Keratinocyte (primary cell): ENCODE data around the gene KIR3DL2. TPM values are rescaled to one million over a fixed set of nuclear protein-coding genes. Genes with fewer than 3 reads are reported as not detected.
"Not testable (repeated sequence)": the region's sequence is repeated elsewhere in the genome, so short reads cannot be mapped to it uniquely, and the experiment has no call there.

ENCODE experiments used
- DNase-seq: peaks from one replicate; pipeline ENCODE4 v3.0.0-alpha.2; 2011; ENCODE audit warnings: low read depth, missing footprints, low spot score
- FAIRE-seq: peaks from 2 replicates; lab custom pipeline; 2011; peaks lifted over from hg19 to GRCh38; lab: Jason Lieb, UNC
- H2AFZ ChIP-seq: 2 replicates; pipeline ENCODE4 v1.6.0; 2012; ENCODE audit warnings: low read length, control low read depth, inconsistent platforms; ENCODE audit not compliant: control insufficient read depth
- H3K27ac ChIP-seq: 2 replicates; pipeline ENCODE4 v1.5.1; 2011; ENCODE audit warnings: low read length; ENCODE audit not compliant: control insufficient read depth, insufficient read depth
- H3K27me3 ChIP-seq: 3 replicates; pipeline ENCODE4 v1.6.0; 2011; ENCODE audit warnings: low read length; ENCODE audit not compliant: control insufficient read depth, insufficient read depth; ENCODE audit errors: extremely low read depth
- H3K36me3 ChIP-seq, 2 experiments: 2 replicates in 1 of 2; 3 replicates in 1 of 2; pipeline ENCODE4 v1.5.1; 2011; ENCODE audit warnings: low read length in 2 of 2, mild to moderate bottlenecking in 1 of 2; ENCODE audit not compliant: control insufficient read depth in 2 of 2, insufficient read depth in 2 of 2; ENCODE audit errors: extremely low read depth in 1 of 2
- H3K4me1 ChIP-seq: 3 replicates; pipeline ENCODE4 v1.5.1; 2011; ENCODE audit warnings: low read length; ENCODE audit not compliant: control insufficient read depth, insufficient read depth; ENCODE audit errors: extremely low read depth
- H3K4me2 ChIP-seq: 3 replicates; pipeline ENCODE4 v1.6.0; 2011; ENCODE audit warnings: low read depth, low read length; ENCODE audit not compliant: control insufficient read depth, insufficient read depth; ENCODE audit errors: extremely low read depth
- H3K4me3 ChIP-seq, 3 experiments: fragments of 200-600 bp in 1 of 3; sonication (generic) in 1 of 3; 2 replicates in 2 of 3; 3 replicates in 1 of 3; pipeline ENCODE4 v1.5.1; 2011 to 2016; ENCODE audit warnings: low read length in 3 of 3, mild to moderate bottlenecking in 3 of 3, control low read depth in 2 of 3, inconsistent platforms in 1 of 3, low read depth in 1 of 3, mixed read lengths in 1 of 3, mixed run types in 1 of 3, moderate library complexity in 1 of 3; ENCODE audit not compliant: control insufficient read depth in 2 of 3, insufficient read depth in 2 of 3; ENCODE audit errors: extremely low read depth in 1 of 3
- H3K79me2 ChIP-seq: 2 replicates; pipeline ENCODE4 v1.6.0; 2012; ENCODE audit warnings: low read length; ENCODE audit not compliant: control insufficient read depth, insufficient read depth
- H3K9ac ChIP-seq: 3 replicates; pipeline ENCODE4 v1.6.0; 2011; ENCODE audit warnings: low read length; ENCODE audit not compliant: control insufficient read depth, insufficient read depth; ENCODE audit errors: extremely low read depth
- H3K9me1 ChIP-seq: 3 replicates; pipeline ENCODE4 v1.6.0; 2011; ENCODE audit warnings: low read length; ENCODE audit not compliant: control insufficient read depth, insufficient read depth; ENCODE audit errors: extremely low read depth
- H3K9me3 ChIP-seq: 2 replicates; pipeline ENCODE4 v1.5.1; 2012; ENCODE audit warnings: low read depth, low read length; ENCODE audit not compliant: control insufficient read depth
- H4K20me1 ChIP-seq: 3 replicates; pipeline ENCODE4 v1.6.0; 2011; ENCODE audit warnings: low read length; ENCODE audit not compliant: control insufficient read depth, insufficient read depth; ENCODE audit errors: extremely low read depth
- dilution Hi-C: fragments of 300-500 bp; cut with MboI; formaldehyde crosslinking; loops from one replicate; pipeline ENCODE4 v1.7.0; 2020; ENCODE audit warnings: low sequenced_read_pairs; ENCODE audit not compliant: extremely low pct_ligation_motif_present
- polyA plus RNA-seq, 5 experiments: library from polyadenylated mRNA; depleted of rRNA in 3 of 5; stranded (reverse) in 3 of 5; stranded (forward) in 1 of 5; unstranded in 1 of 5; fragments of >200 nt; gene quantifications; 1 replicate in 1 of 5; 2 replicates in 3 of 5; 3 replicates in 1 of 5; pipeline versions ENCODE4 v1.2.1 to v1.2.3, GENCODE V29; 2011 to 2012; ENCODE audit warnings: missing spikeins in 2 of 5, low read depth in 1 of 5, low replicate concordance in 1 of 5

Gene KIR3DL2
- polyA plus RNA-seq, 1 donor (not counting 4 experiments of a cell fraction or from before 2014, with no cell fraction given), result not detected

DNA sequence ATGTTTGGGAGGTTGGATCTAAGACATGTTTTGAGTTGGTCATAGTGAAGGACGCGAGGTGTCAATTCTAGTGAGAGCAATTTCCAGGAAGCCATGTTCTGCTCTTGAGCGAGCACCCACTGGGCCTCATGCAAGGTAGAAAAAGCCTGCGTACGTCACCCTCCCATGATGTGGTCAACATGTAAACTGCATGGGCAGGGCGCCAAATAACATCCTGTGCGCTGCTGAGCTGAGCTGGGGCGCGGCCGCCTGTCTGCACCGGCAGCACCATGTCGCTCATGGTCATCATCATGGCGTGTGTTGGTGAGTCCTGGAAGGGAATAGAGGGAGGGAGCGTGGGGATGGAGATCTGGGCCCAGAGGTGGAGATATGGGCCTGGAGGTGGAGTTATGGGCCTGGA, 17.7 kb upstream of the KIR3DL2 start, which contains the start of gene KIR2DS4:
Gene KIR2DS4 (plus strand): TSS at position 181 of the 400 bp plus-strand sequence.
- H3K27me3 ChIP-seq, H2AFZ ChIP-seq, H3K36me3 ChIP-seq, H3K79me2 ChIP-seq, FAIRE-seq, H3K4me1 ChIP-seq, H3K27ac ChIP-seq, H4K20me1 ChIP-seq, H3K4me3 ChIP-seq, dilution Hi-C loops, H3K9me1 ChIP-seq, H3K4me2 ChIP-seq, H3K9ac ChIP-seq, DNase-seq, H3K9me3 ChIP-seq: not testable (repeated sequence)

DNA sequence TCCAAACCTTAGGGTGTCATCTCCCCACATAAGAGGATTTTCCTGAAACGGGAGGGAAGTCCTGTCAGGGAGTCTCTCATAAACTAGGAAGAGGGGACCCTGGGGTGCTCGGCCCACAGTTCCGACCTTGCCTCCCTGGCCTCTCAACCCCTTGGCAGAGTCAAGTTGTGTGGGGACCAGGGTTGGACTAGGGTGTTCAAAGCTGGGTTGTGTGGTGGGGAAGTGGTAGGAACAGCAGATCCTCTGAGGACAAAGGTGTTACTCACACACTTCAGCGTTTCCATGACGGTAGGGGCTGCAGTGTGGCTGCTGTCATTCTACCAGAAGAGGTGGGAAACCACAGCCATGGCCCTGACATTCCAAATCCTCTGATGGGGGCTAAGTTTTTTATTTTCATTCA, 15.1 kb upstream of the KIR3DL2 start:
- H3K36me3 ChIP-seq, result not testable (repeated sequence)

DNA sequence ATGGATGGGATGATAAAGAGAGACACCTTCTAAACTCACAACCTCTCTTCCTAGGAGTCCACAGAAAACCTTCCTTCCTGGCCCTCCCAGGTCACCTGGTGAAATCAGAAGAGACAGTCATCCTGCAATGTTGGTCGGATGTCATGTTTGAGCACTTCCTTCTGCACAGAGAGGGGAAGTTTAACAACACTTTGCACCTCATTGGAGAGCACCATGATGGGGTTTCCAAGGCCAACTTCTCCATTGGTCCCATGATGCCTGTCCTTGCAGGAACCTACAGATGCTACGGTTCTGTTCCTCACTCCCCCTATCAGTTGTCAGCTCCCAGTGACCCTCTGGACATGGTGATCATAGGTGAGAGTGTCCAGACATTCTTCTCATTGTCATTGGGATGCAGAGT, 12.7 kb upstream of the KIR3DL2 start:
- H3K4me3 ChIP-seq, H3K79me2 ChIP-seq, H3K9me3 ChIP-seq, FAIRE-seq, H4K20me1 ChIP-seq, H3K9ac ChIP-seq, H3K4me1 ChIP-seq, H3K27me3 ChIP-seq, H3K27ac ChIP-seq, H3K36me3 ChIP-seq, H3K4me2 ChIP-seq, H3K9me1 ChIP-seq, dilution Hi-C loops, H2AFZ ChIP-seq, DNase-seq: not testable (repeated sequence)

More for the DNA sequence above, 15.1 kb upstream of the KIR3DL2 start:
- FAIRE-seq, dilution Hi-C loops, H3K9me3 ChIP-seq, H3K4me2 ChIP-seq, H4K20me1 ChIP-seq, H3K79me2 ChIP-seq, H3K9ac ChIP-seq, H3K4me1 ChIP-seq, H3K9me1 ChIP-seq, H3K27ac ChIP-seq, DNase-seq, H3K27me3 ChIP-seq, H3K4me3 ChIP-seq, H2AFZ ChIP-seq: not testable (repeated sequence)

DNA sequence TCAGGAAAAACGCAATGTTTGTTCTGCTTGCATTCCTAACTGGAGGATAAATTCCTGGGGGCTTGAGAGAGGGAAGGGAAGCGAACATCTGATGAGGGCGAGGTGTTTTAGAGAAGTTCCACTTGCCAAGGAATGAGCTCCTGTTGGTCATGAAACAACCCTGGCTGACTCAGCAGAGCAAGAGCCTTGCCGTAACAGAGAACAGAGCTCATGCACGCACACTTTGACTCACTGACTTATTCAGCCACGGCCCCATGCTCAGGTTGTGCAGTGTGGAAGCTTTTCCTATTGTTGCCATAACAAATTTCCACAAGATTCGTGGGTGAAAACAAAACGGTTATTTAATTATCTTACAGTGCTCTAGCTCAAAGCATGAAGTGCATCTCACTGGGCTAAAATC, 7.1 kb upstream of the KIR3DL2 start:
- H3K79me2 ChIP-seq, H3K4me2 ChIP-seq, H3K9me3 ChIP-seq, H2AFZ ChIP-seq, H3K36me3 ChIP-seq, H3K9me1 ChIP-seq, H3K9ac ChIP-seq, H3K27ac ChIP-seq, H3K4me1 ChIP-seq, FAIRE-seq, H4K20me1 ChIP-seq, H3K27me3 ChIP-seq, DNase-seq, dilution Hi-C loops, H3K4me3 ChIP-seq: not testable (repeated sequence)
